Skeletal muscle tissue (tissue), 4 donors: ENCODE data around the gene PRKCE. TPM values are rescaled to one million over a fixed set of nuclear protein-coding genes. Genes with fewer than 3 reads are reported as not detected.
A peak's percentile ranks its signal among the peaks of the same experiment; 100 is the strongest.

Experiments used
- H3K27ac ChIP-seq: one replicate; pipeline ENCODE4 v1.7.0; 2013; ENCODE audit warnings: mild to moderate bottlenecking, low read depth, low read length, inconsistent platforms
- H3K27me3 ChIP-seq, 3 donors: one replicate each; pipeline ENCODE4 v1.7.0; 2013; ENCODE audit warnings: low read length in 3 of 3; ENCODE audit not compliant: control insufficient read depth in 3 of 3, insufficient read depth in 3 of 3
- H3K36me3 ChIP-seq, 3 donors: one replicate each; pipeline ENCODE4 v1.7.0; 2013; ENCODE audit warnings: low read length in 3 of 3; ENCODE audit not compliant: control insufficient read depth in 3 of 3, insufficient read depth in 3 of 3
- H3K4me1 ChIP-seq, 3 donors: one replicate each; pipeline ENCODE4 v1.7.0; 2013; ENCODE audit warnings: low read length in 3 of 3, mild to moderate bottlenecking in 3 of 3; ENCODE audit not compliant: control insufficient read depth in 3 of 3, insufficient read depth in 3 of 3
- H3K4me3 ChIP-seq, 3 donors: one replicate each; pipeline ENCODE4 v1.7.0; 2013; ENCODE audit warnings: low read length in 3 of 3
- H3K9ac ChIP-seq, 3 donors: one replicate each; pipeline ENCODE4 v1.7.0; 2013; ENCODE audit warnings: low read length in 3 of 3, mild to moderate bottlenecking in 3 of 3, moderate library complexity in 2 of 3, low read depth in 1 of 3
- H3K9me3 ChIP-seq, 3 donors: one replicate each; pipeline ENCODE4 v1.7.0; 2013; ENCODE audit warnings: low read length in 3 of 3; ENCODE audit not compliant: control insufficient read depth in 3 of 3
- total RNA-seq: library from RNA; depleted of rRNA; stranded (reverse); fragments of >200 nt; gene quantifications from one replicate; pipeline ENCODE4 v1.2.3, GENCODE V29; 2014
- donor health status: Osteomylitis.

The PRKCE gene
- total RNA-seq, 1 donor from 2014 or later, result 9.4 TPM

- Histone ChIP-seq H3K9me3 (no peaks in the 10 kb centered on the region), H3K4me3 (no peak overlapping the region), H3K9ac (peak overlapping the region in 2 of 3 donors; percentile 38 to 40), H3K27ac (peak overlapping the region; percentile 23), H3K36me3 (peaks cover 0 to 3% (median 3%) of the 10 kb centered on the region in 3 donors), H3K4me1 (peaks cover 14 to 28% (median 21%) of the 10 kb centered on the region in 3 donors), H3K27me3 (no peaks in the 10 kb centered on the region)
Measured at GRCh38 chr2:45992741-45993475, 341.4 kb downstream of the PRKCE start.

DNA sequence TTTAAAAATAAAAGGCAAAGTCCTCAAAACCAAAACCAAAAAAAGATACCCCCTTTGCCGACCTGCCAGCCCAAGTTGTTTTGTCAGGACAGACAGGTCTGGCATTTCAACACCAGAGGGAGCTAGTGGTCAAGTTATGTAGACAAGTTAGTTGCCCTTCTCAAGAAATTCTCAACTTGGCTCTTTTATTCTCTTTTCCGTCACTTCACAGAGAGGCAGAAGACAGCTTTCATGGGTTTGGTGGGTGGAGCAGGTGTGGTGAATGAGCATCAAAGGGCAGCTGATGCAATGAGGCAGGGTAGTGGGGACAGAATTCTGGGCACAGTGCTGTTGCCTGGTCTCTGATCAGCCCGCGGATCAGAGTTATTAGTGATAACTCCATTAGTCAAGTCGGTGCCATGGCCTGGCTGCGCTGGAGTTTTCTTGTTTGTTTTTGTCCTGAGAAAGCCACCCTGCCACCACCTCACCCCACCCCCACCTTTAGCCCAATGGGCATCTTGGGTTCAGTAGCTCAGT is 342.1 kb downstream of the PRKCE start:
- no peak overlapping the region for H3K9ac ChIP-seq
- no peaks in the 10 kb centered on the region for H3K27me3 ChIP-seq
- H3K27ac ChIP-seq, result no peak overlapping the region
- no peaks in the 10 kb centered on the region for H3K9me3 ChIP-seq
- no peak overlapping the region for H3K4me3 ChIP-seq
- H3K36me3 ChIP-seq, result peaks cover 0 to 3% (median 3%) of the 10 kb centered on the region in 3 donors
- peaks cover 11 to 25% (median 21%) of the 10 kb centered on the region in 3 donors for H3K4me1 ChIP-seq

DNA sequence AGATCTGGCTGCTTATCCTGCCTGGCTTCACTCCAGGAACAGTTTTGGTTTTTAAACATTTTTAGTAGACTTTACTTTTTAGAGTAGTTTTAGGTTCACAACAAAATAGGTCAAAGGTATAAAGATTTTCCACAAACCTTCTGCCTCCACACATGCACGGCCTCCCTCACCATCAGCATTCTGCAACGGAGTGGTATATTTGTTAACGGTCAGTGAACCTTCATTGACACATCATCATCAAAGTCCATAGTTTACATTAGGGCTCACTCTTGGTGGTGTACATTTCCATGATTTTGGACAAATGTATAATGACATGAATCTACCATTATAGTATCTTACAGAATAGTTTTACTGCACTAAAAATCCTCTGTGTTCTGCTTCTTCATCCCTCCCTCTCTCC is 342.6 kb downstream of the PRKCE start:
- Histone ChIP-seq H3K27me3 (no peaks in the 10 kb centered on the region), H3K9ac (no peak overlapping the region), H3K4me3 (no peak overlapping the region), H3K9me3 (no peaks in the 10 kb centered on the region), H3K4me1 (peaks cover 8 to 20% (median 19%) of the 10 kb centered on the region in 3 donors), H3K27ac (no peak overlapping the region), H3K36me3 (peaks cover 0 to 3% (median 3%) of the 10 kb centered on the region in 3 donors)

DNA sequence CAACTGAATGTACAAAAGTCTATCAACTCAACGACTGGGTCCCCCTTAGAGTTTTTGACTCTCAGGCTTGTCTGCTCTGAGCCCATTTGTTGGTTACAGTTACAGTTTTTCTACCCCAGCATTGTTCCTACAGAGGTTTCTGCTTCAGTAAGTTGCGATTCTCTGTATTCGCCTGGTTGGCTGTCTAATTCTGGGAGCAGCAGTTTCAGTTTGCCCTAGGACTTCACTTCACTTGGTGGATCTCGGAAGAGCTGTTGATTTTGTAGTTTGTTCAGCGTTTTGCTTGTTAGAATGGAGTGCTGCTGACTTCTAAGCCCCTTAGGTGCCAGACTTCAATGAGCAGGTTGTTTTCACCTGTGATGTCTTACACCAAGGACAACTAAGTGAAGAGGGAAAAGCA is 349.2 kb downstream of the PRKCE start:
- no peak overlapping the region for H3K27ac ChIP-seq
- no peaks in the 10 kb centered on the region for H3K27me3 ChIP-seq
- peaks cover 0 to 15% (median 11%) of the 10 kb centered on the region in 3 donors for H3K36me3 ChIP-seq
- H3K9me3 ChIP-seq, result no peaks in the 10 kb centered on the region
- H3K9ac ChIP-seq, result no peak overlapping the region
- H3K4me3 ChIP-seq, result no peak overlapping the region
- peaks cover 2 to 6% (median 5%) of the 10 kb centered on the region in 3 donors for H3K4me1 ChIP-seq

DNA sequence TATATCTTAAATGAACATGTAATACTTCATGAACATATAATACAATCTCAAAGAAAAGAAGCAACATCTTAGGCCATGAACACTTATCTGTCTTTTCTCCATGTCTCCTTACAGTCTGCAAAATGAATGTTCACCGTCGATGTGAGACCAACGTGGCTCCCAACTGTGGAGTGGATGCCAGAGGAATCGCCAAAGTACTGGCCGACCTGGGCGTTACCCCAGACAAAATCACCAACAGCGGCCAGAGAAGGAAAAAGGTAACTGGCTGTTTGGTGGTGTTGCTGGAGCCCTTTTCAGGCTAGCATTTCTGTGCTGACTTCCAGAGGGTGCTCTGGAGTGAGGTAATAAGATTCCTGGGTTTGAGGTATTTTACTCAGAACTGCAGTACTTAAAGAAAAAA is 349.8 kb downstream of the PRKCE start:
- Histone ChIP-seq H3K4me3 (no peak overlapping the region), H3K9me3 (no peaks in the 10 kb centered on the region), H3K27me3 (no peaks in the 10 kb centered on the region), H3K36me3 (peaks cover 0 to 15% (median 11%) of the 10 kb centered on the region in 3 donors), H3K9ac (no peak overlapping the region), H3K4me1 (peaks cover 2 to 6% (median 5%) of the 10 kb centered on the region in 3 donors), H3K27ac (no peak overlapping the region)

GRCh38 chr2:46001741-46002506 is 350.4 kb downstream of the PRKCE start:
- Histone ChIP-seq H3K9me3 (no peaks in the 10 kb centered on the region), H3K4me3 (no peak overlapping the region), H3K9ac (no peak overlapping the region), H3K4me1 (peaks cover 2 to 6% (median 5%) of the 10 kb centered on the region in 3 donors), H3K27ac (no peak overlapping the region), H3K27me3 (no peaks in the 10 kb centered on the region), H3K36me3 (peaks cover 0 to 17% (median 11%) of the 10 kb centered on the region in 3 donors)

DNA sequence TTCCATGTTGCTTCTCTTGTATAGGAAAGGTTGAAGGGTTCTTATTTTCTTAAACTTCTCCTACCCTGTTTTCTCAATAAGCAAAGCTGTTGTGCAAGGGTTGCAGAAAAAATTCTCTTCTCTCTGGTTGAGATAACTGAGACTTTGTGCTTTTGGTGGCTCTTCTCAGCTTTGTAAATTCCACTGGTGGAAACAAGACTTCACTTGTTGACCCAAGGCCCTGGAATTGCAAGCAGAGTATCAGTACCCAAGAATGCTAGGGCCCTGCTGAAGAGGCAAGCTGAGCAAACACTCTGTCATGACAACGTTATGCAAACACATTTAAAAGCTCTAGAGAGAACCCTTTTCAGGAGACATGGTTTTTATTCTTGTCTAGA is 351.0 kb downstream of the PRKCE start:
- Histone ChIP-seq H3K36me3 (peaks cover 0 to 22% (median 15%) of the 10 kb centered on the region in 3 donors), H3K27ac (no peak overlapping the region)

GRCh38 chr2:46002947-46003346 is 351.5 kb downstream of the PRKCE start:
- Histone ChIP-seq H3K9ac (no peak overlapping the region), H3K27me3 (no peaks in the 10 kb centered on the region), H3K27ac (no peak overlapping the region), H3K9me3 (no peaks in the 10 kb centered on the region), H3K4me3 (no peak overlapping the region), H3K36me3 (peaks cover under 1 to 23% (median 15%) of the 10 kb centered on the region in 3 donors), H3K4me1 (peaks cover 2 to 6% (median 5%) of the 10 kb centered on the region in 3 donors)

More for the DNA sequence above, 351.0 kb downstream of the PRKCE start:
- H3K27me3 ChIP-seq, result no peaks in the 10 kb centered on the region
- no peak overlapping the region for H3K4me3 ChIP-seq
- H3K9me3 ChIP-seq, result no peaks in the 10 kb centered on the region
- H3K4me1 ChIP-seq, result peaks cover 2 to 6% (median 5%) of the 10 kb centered on the region in 3 donors
- no peak overlapping the region for H3K9ac ChIP-seq

DNA sequence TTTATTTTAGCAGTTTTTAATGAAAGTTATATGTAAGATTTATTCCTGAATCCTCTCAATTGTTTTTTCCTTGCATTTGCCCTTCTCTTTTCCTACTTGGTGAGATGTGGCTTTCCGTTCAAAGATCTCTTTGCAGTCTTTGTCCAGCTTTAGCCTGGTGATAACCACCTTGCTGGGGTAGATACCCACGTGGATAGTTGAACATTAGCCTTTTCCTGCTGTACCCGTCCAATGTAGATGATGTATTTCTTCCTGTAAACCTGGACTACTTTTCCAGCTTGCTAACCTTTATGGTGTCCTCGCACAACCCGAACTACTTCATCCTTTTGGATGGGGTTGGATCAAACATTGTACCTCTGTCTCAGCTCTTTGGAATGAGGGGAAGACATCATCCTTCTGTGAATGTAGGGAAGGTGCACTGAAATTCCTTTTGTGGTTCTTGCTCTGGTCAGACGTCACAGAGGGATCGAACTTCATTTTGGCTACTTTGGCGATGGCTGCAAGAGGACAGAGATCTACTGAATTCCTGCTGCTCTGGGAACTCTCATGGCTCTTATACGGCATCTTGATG is 352.5 kb downstream of the PRKCE start:
- Histone ChIP-seq H3K27me3 (no peaks in the 10 kb centered on the region), H3K9ac (no peak overlapping the region), H3K4me3 (no peak overlapping the region), H3K9me3 (no peaks in the 10 kb centered on the region), H3K36me3 (peaks cover 3 to 23% (median 15%) of the 10 kb centered on the region in 3 donors), H3K27ac (no peak overlapping the region), H3K4me1 (peaks cover 2 to 6% (median 5%) of the 10 kb centered on the region in 3 donors)
